ENCODE data around the gene CUX1. TPM values are rescaled to one million over a fixed set of nuclear protein-coding genes. Genes with fewer than 3 reads are reported as not detected.

Gene CUX1
- total and polyA plus RNA-seq, 2 of the 13 experiments (the other 11 are each of a cell fraction or from before 2014, with no cell fraction given), result 13.7 to 14.9 TPM

DNA sequence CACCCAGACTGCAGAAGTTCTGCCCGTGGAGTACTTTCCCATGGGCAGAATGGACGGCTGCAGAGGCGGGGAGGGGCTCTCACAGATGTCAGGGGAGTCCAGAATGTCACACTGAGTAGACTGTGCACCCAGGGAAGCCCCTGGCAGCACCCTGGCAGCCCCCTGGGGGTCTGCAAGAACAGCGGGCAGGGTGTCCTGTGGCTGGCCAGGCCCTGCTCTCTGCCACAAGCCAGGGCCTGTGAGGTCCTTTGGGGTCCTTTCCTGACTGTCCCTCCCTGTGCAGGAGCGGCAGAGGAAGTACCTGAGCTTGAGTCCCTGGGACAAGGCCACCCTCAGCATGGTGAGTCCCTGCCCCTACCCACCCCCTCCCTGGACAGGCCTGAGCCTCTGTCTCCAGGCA is 463.1 kb downstream of the CUX1 start:
- H3K4me1 ChIP-seq (ENCODE audit: insufficient read depth, low read length), result peaks cover 12% of the 10 kb centered on the region
- in situ Hi-C loops (cut with HindIII; ENCODE audit: extremely low pct_ligation_motif_present, low pct_unique_long_range_greater_than_20kb) (no loop called here), intact Hi-C loops (cut with micrococcal nuclease; ENCODE audit: unreplicated experiment) (no loop called here)
- H3K36me3 ChIP-seq (replicated peaks in 1 of 2; ENCODE audit: control insufficient read depth in 1 of 2, insufficient read depth in 2 of 2, low read length in 2 of 2), result no peaks in the 10 kb centered on the region
- BruUV-seq (replicated peaks), result no TSS peak
- H3K79me2 ChIP-seq (ENCODE audit: insufficient read depth, low read length), result no peaks in the 10 kb centered on the region
- TF ChIP-seq BCL6 (CRISPR knock-in tag; IDR thresholded peaks at IDR 0.05), result no peak
- TF ChIP-seq NR2F6 (IDR thresholded peaks at IDR 0.05), result no peak
- TF ChIP-seq NR2F6 (CRISPR knock-in tag; IDR thresholded peaks at IDR 0.05), result no peak
- TF ChIP-seq ZNF225 (CRISPR knock-in tag; IDR thresholded peaks at IDR 0.05), result no peak
- TF ChIP-seq ZNF615 (CRISPR knock-in tag; IDR thresholded peaks at IDR 0.05; ENCODE audit: borderline replicate concordance), result no peak
- no peak for TF ChIP-seq ZKSCAN1 (IDR thresholded peaks at IDR 0.05; ENCODE audit: low read length)
- TF ChIP-seq SSRP1 (CRISPR knock-in tag; IDR thresholded peaks at IDR 0.05), result no peak
- no peak for TF ChIP-seq RAD51 (IDR thresholded peaks at IDR 0.05; ENCODE audit: borderline replicate concordance)
- no peak for TF ChIP-seq ZZZ3 (CRISPR knock-in tag; IDR thresholded peaks at IDR 0.05; ENCODE audit: borderline replicate concordance)
- TF ChIP-seq ZNF652 (CRISPR knock-in tag; IDR thresholded peaks at IDR 0.05; ENCODE audit: borderline replicate concordance, low read depth), result no peak
- TF ChIP-seq, protein P1, sequence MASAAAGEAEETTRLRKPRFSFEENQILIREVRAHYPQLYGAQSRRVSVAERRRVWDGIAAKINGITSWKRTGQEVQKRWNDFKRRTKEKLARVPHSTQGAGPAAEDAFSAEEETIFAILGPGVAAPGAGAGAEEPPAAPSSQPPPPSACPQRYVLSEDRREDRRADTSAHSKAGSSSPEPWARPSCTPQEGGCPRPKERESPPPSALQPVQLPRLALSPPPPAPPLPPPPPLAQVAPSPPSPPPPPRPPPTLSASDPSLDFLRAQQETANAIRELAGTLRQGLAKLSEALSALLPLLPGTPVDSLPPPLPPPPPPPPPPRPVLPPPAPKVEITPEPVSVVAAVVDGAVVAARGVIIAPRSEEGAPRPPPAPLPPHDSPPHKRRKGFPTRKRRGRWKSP (CRISPR knock-in tag; IDR thresholded peaks at IDR 0.05), result no peak
- no peak for TF ChIP-seq ZSCAN21 (CRISPR knock-in tag; IDR thresholded peaks at IDR 0.05; ENCODE audit: borderline replicate concordance)
- no peak for TF ChIP-seq FOXA1 (IDR thresholded peaks at IDR 0.05)
- no peak for TF ChIP-seq FOXA1 (CRISPR knock-in tag; IDR thresholded peaks at IDR 0.05)
- TF ChIP-seq WIZ (CRISPR knock-in tag; IDR thresholded peaks at IDR 0.05), result no peak
- no peak for TF ChIP-seq MEIS1 (CRISPR knock-in tag; IDR thresholded peaks at IDR 0.05; ENCODE audit: borderline replicate concordance)
- no peak for TF ChIP-seq PITX1 (CRISPR knock-in tag; IDR thresholded peaks at IDR 0.05)
- TF ChIP-seq CBX2 (IDR thresholded peaks at IDR 0.05; ENCODE audit: low read depth, low read length), result no peak
- TF ChIP-seq CBX2 (CRISPR knock-in tag; IDR thresholded peaks at IDR 0.05; ENCODE audit: low read depth), result no peak
- TF ChIP-seq ZFP1 (CRISPR knock-in tag; IDR thresholded peaks at IDR 0.05), result no peak
- no peak for TF ChIP-seq KMT2B (CRISPR knock-in tag; IDR thresholded peaks at IDR 0.05)
- H3K9me3 ChIP-seq (ENCODE audit: low read length), result no peaks in the 10 kb centered on the region
- POLR2A ChIA-PET, result no interaction called here
- no peak overlapping the region for H3K4me2 ChIP-seq (ENCODE audit: low read depth, low read length)
- H3K27me3 ChIP-seq (ENCODE audit: control insufficient read depth in 1 of 2, insufficient read depth in 2 of 2, low read length in 2 of 2), result peaks cover 0 to under 1% of the 10 kb centered on the region in 2 experiments; a peak in 1 of 5 replicates
- no peak overlapping the region for H3K4me3 ChIP-seq (replicated peaks in 1 of 3; ENCODE audit: insufficient read depth in 1 of 3, low read depth in 2 of 3, low read length in 3 of 3)
- ATAC-seq (no peak), FAIRE-seq (no peak), DNase-seq (ENCODE audit: low spot score) (no peak)
- CTCF ChIA-PET (ENCODE audit: low intra/inter-chr PET ratio, low total read pairs), result interaction anchor here (3.3 kb wide), 1 partner anchor 110 kb away, joined by 51 read pairs; no protein-coding TSS in a partner anchor
- 83% methylated on average over 1 of the region's 5 CpGs for WGBS (ENCODE audit: low lambda C conversion rate)
- H3K9ac ChIP-seq (ENCODE audit: insufficient read depth, low read depth, low read length), result no peak overlapping the region
- H3K27ac ChIP-seq (ENCODE audit: extremely low read length, insufficient read depth, low read length), result no peak overlapping the region
- H4K20me1 ChIP-seq (ENCODE audit: insufficient read depth, low read length), result no peaks in the 10 kb centered on the region
- no peak overlapping the region for H2AFZ ChIP-seq (ENCODE audit: low read length)
